ENCODE results near the gene ARMC2. TPM values are rescaled to one million over a fixed set of nuclear protein-coding genes. Genes with fewer than 3 reads are reported as not detected.

The ARMC2 gene
- total and polyA plus RNA-seq, 2 of the 4 experiments (the other 2 are of a cell fraction) = 0.72 to 3.9 TPM

GRCh38 chr6:108872575-108872974 lies 24.4 kb downstream of the ARMC2 start:
- no peak for ATAC-seq (ENCODE audit: low read depth)
- Histone ChIP-seq H4K91ac (ENCODE audit: insufficient read depth, low read depth, low read length) (no peak overlapping the region), H3K4me3 (ENCODE audit: insufficient read depth, low read depth, low read length) (no peak overlapping the region), H3K4me2 (ENCODE audit: low read depth, low read length) (no peak overlapping the region), H3K14ac (replicated peaks; ENCODE audit: low read depth, low read length) (no peak overlapping the region), H3K79me1 (ENCODE audit: low read depth in 1 of 2, low read length in 2 of 2) (no peaks in the 10 kb centered on the region), H3K23ac (ENCODE audit: low read depth, low read length) (no peak overlapping the region), H3K56ac (ENCODE audit: extremely low read depth, insufficient read depth, low read length) (no peak overlapping the region), H3K9me3 (ENCODE audit: control insufficient read depth, insufficient read depth, low read length) (no peaks in the 10 kb centered on the region), H2AK5ac (ENCODE audit: low read depth, low read length) (no peak overlapping the region), H3K18ac (ENCODE audit: low read depth, low read length) (no peak overlapping the region), H3K9ac (ENCODE audit: low read depth, low read length) (no peak overlapping the region), H4K8ac (ENCODE audit: low read depth in 2 of 2, low read length in 2 of 2) (no peak overlapping the region), H2BK15ac (ENCODE audit: low read depth, low read length) (no peak overlapping the region), H3K4ac (ENCODE audit: low read depth, low read length) (no peak overlapping the region; the same call in 1 of the 2 replicates), H2BK20ac (ENCODE audit: low read depth, low read length) (no peak overlapping the region), H4K5ac (ENCODE audit: low read depth, low read length) (no peak overlapping the region), H2BK120ac (ENCODE audit: low read depth, low read length) (no peak overlapping the region), H3K36me3 (ENCODE audit: control insufficient read depth, insufficient read depth, low read length) (no peaks in the 10 kb centered on the region; the same call in 1 of the 2 replicates), H3K4me1 (ENCODE audit: control insufficient read depth, insufficient read depth, low read length) (peaks cover 15% of the 10 kb centered on the region), H2AK9ac (replicated peaks; ENCODE audit: low read depth, low read length, poor library complexity) (no peak overlapping the region), H2AFZ (replicated peaks; ENCODE audit: low read length, poor library complexity) (peak overlapping the region; percentile 13), H2BK5ac (ENCODE audit: low read depth, low read length, poor library complexity, severe bottlenecking) (no peak overlapping the region), H4K20me1 (ENCODE audit: insufficient read depth, low read length) (no peaks in the 10 kb centered on the region), H3K9me1 (ENCODE audit: insufficient read depth, low read length) (peaks cover 5% of the 10 kb centered on the region; the same call in 1 of the 2 replicates), H3K27ac (ENCODE audit: insufficient read depth, low read length) (no peak overlapping the region), H3K27me3 (ENCODE audit: control insufficient read depth, insufficient read depth, low read length) (no peaks in the 10 kb centered on the region)
- no TSS peak for BruUV-seq (replicated peaks)
- 89% methylated on average over 1 of the region's 3 CpGs; no CpG with 5 or more reads in 1 of the 2 experiments for whole genome bisulfite sequencing, 2 experiments (ENCODE audit: extremely low coverage in 2 of 2, insufficient read length in 1 of 2)
- TF ChIP-seq POLR2A (IDR thresholded peaks at IDR 0.05; ENCODE audit: low read depth, low read length) (no peak), FOS (IDR thresholded peaks at IDR 0.05; ENCODE audit: low read depth, low read length) (no peak), RCOR1 (IDR thresholded peaks at IDR 0.05; ENCODE audit: insufficient replicate concordance, low read length) (no peak), RFX5 (IDR thresholded peaks at IDR 0.05; ENCODE audit: low read depth, low read length) (no peak)
- CTCF ChIA-PET = interaction anchor here (1.0 kb wide), 1 partner anchor 21 kb away, joined by 3 read pairs; no protein-coding TSS in a partner anchor
- POLR2A ChIA-PET (ENCODE audit: unreplicated experiment) = no interaction called here
- intact Hi-C loops (cut with micrococcal nuclease) (no loop called here), dilution Hi-C loops (cut with HindIII; ENCODE audit: low sequenced_read_pairs, unreplicated experiment) (no loop called here), in situ Hi-C loops (cut with MboI; ENCODE audit: low sequenced_read_pairs) (no loop called here)
- no peak for DNase-seq
